Measurements from ENCODE around the gene LAMA5. TPM values are rescaled to one million over a fixed set of nuclear protein-coding genes. Genes with fewer than 3 reads are reported as not detected.

LAMA5 gene
- total RNA-seq, 2 experiments from 2014 or later: 0.16 to 0.78 TPM

- no peak for TF ChIP-seq CTCF (IDR thresholded peaks at IDR 0.05)
- no peaks in the 10 kb centered on the region for H3K9me3 Mint-ChIP-seq
- peaks cover 47% of the 10 kb centered on the region for H3K36me3 ChIP-seq (ENCODE audit: insufficient read depth, low read length)
- H3K4me3 Mint-ChIP-seq: no peak overlapping the region
- H3K27ac ChIP-seq (ENCODE audit: low read depth in 1 of 2, low read length in 2 of 2): no peak overlapping the region
- no peaks in the 10 kb centered on the region for H3K27me3 Mint-ChIP-seq
- CTCF ChIA-PET: no interaction called here
- no peaks in the 10 kb centered on the region for H3K27me3 ChIP-seq (ENCODE audit: control insufficient read depth in 1 of 2, insufficient read depth in 2 of 2, low read length in 2 of 2)
- H3K36me3 Mint-ChIP-seq (ENCODE audit: low read depth): peaks cover 61% of the 10 kb centered on the region
- H3K4me1 ChIP-seq (ENCODE audit: insufficient read depth, low read length): peaks cover 10% of the 10 kb centered on the region
- no peak for ATAC-seq (ENCODE audit: poor library complexity)
- H3K27ac Mint-ChIP-seq: no peak overlapping the region
- H3K4me3 ChIP-seq (ENCODE audit: low read length): no peak overlapping the region
- POLR2A ChIA-PET: no interaction called here
- no peak for DNase-seq
- no peaks in the 10 kb centered on the region for H3K4me1 Mint-ChIP-seq (ENCODE audit: low read depth)
- H3K9me3 ChIP-seq (ENCODE audit: control insufficient read depth in 1 of 2, insufficient read depth in 1 of 2, low read length in 2 of 2): no peaks in the 10 kb centered on the region
- intact Hi-C loops (cut with DNase I, micrococcal nuclease): no loop called here
Measured at GRCh38 chr20:62288535-62289105, 78.5 kb downstream of the LAMA5 start.

DNA sequence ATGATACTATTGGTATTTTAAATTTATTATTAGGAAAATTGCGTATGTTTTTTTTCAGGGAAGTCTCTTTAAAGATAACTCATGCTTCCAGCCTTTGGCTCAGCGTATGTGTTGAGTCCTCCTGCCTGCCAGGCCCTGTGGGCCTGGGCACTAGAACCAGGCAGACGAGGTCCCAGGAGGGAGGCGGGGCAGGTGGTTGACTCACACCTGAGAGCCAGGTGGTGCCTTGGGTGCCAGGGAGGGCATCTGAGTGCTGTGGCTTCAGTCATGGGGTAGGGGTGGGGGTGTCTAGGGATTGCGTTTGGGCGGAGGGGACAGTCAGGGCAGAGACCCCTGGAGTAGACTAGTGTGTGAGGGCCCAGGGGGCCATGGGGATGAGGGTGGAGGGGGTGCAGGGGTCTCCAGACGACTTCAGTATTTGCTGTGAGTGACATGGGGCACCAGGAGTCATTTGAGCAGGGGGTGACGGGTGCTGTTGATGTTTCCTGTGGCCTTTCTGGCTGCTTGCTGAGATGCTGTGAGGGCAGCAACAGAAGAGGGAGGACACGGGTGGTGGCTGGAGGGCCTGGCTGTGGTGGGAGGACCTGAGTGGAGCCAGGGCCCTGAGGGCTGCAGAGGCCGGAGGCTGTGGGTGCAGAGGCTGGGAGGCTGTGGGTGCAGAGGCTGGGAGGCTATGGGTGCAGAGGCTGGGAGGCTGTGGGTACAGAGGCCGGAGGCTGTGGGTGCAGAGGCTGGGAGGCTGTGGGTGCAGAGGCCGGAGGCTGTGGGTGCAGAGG lies 79.2 kb downstream of the LAMA5 start:
- ChIA-PET POLR2A (no interaction called here), CTCF (no interaction called here)
- H3K36me3 Mint-ChIP-seq (ENCODE audit: low read depth): peaks cover 61% of the 10 kb centered on the region
- no peak for DNase-seq
- H3K27me3 Mint-ChIP-seq: no peaks in the 10 kb centered on the region
- no peaks in the 10 kb centered on the region for H3K27me3 ChIP-seq (ENCODE audit: control insufficient read depth in 1 of 2, insufficient read depth in 2 of 2, low read length in 2 of 2)
- H3K4me1 ChIP-seq (ENCODE audit: insufficient read depth, low read length): peaks cover 10% of the 10 kb centered on the region
- ATAC-seq (ENCODE audit: poor library complexity): no peak
- peaks cover 49% of the 10 kb centered on the region for H3K36me3 ChIP-seq (ENCODE audit: insufficient read depth, low read length)
- no peak overlapping the region for H3K4me3 ChIP-seq (ENCODE audit: low read length)
- no peaks in the 10 kb centered on the region for H3K9me3 Mint-ChIP-seq
- no peak overlapping the region for H3K27ac Mint-ChIP-seq
- H3K9me3 ChIP-seq (ENCODE audit: control insufficient read depth in 1 of 2, insufficient read depth in 1 of 2, low read length in 2 of 2): no peaks in the 10 kb centered on the region
- intact Hi-C loops (cut with DNase I, micrococcal nuclease): no loop called here
- no peak overlapping the region for H3K27ac ChIP-seq (ENCODE audit: low read depth in 1 of 2, low read length in 2 of 2)
- no peak overlapping the region for H3K4me3 Mint-ChIP-seq
- no peaks in the 10 kb centered on the region for H3K4me1 Mint-ChIP-seq (ENCODE audit: low read depth)
- TF ChIP-seq CTCF (IDR thresholded peaks at IDR 0.05): no peak

DNA sequence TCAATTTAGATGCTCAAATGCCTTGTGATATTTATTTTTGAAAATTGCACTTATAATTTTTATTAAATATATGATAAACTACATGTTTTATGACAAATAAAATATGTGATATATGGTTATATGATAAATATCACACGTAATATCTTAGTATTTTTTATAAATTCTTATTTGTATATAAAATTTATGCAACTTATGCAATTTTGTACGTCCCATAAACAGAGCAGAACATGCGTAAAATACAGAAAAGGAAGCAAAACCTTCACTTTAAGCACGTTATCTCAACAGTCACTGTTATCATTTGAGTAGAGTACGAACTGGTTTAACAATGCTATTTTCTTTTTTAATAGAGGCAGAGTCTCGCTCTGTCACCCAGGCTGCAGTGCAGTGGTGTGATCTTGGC lies 80.0 kb downstream of the LAMA5 start:
- H3K9me3 Mint-ChIP-seq: no peaks in the 10 kb centered on the region
- no peak overlapping the region for H3K27ac ChIP-seq (ENCODE audit: low read depth in 1 of 2, low read length in 2 of 2)
- intact Hi-C loops (cut with DNase I, micrococcal nuclease): no loop called here
- no peak overlapping the region for H3K4me3 ChIP-seq (ENCODE audit: low read length)
- no peak for ATAC-seq (ENCODE audit: poor library complexity)
- no peaks in the 10 kb centered on the region for H3K27me3 ChIP-seq (ENCODE audit: control insufficient read depth in 1 of 2, insufficient read depth in 2 of 2, low read length in 2 of 2)
- H3K36me3 ChIP-seq (ENCODE audit: insufficient read depth, low read length): peaks cover 53% of the 10 kb centered on the region
- no peaks in the 10 kb centered on the region for H3K4me1 Mint-ChIP-seq (ENCODE audit: low read depth)
- CTCF ChIA-PET: no interaction called here
- H3K27ac Mint-ChIP-seq: no peak overlapping the region
- peaks cover 62% of the 10 kb centered on the region for H3K36me3 Mint-ChIP-seq (ENCODE audit: low read depth)
- no peak overlapping the region for H3K4me3 Mint-ChIP-seq
- DNase-seq: no peak
- peaks cover 8% of the 10 kb centered on the region for H3K4me1 ChIP-seq (ENCODE audit: insufficient read depth, low read length)
- POLR2A ChIA-PET: no interaction called here
- no peaks in the 10 kb centered on the region for H3K9me3 ChIP-seq (ENCODE audit: control insufficient read depth in 1 of 2, insufficient read depth in 1 of 2, low read length in 2 of 2)
- TF ChIP-seq CTCF (IDR thresholded peaks at IDR 0.05): no peak
- H3K27me3 Mint-ChIP-seq: no peaks in the 10 kb centered on the region
